MM.1S (cell line): Measurements from ENCODE around the gene BCAR1.

ENCODE experiments used
- DNase-seq: peaks from one replicate; pipeline ENCODE4 v3.0.0-alpha.2; 2015
- H2AFZ ChIP-seq: fragments of 300-600 bp; sonication (generic); 2 replicates; pipeline ENCODE4 v1.6.0; 2016; ENCODE audit warnings: antibody characterized with exemption, low read length
- H3F3A ChIP-seq: fragments of 300-600 bp; sonication (generic); 2 replicates; pipeline ENCODE4 v1.6.1; 2016; ENCODE audit warnings: mild to moderate bottlenecking, antibody characterized with exemption, low read length, moderate library complexity, mixed read lengths; ENCODE audit not compliant: insufficient read depth
- H3K27ac ChIP-seq: fragments of 300-600 bp; sonication (generic); 2 replicates; pipeline ENCODE4 v1.5.1; 2016; ENCODE audit warnings: mild to moderate bottlenecking, low read length
- H3K27me3 ChIP-seq: fragments of 300-600 bp; sonication (generic); replicated peaks from 2 replicates; pipeline ENCODE4 v1.6.0; 2016; ENCODE audit warnings: low read length; ENCODE audit not compliant: insufficient read depth
- H3K36me3 ChIP-seq: fragments of 300-600 bp; sonication (generic); replicated peaks from 2 replicates; pipeline ENCODE4 v1.6.1; 2016; ENCODE audit warnings: mild to moderate bottlenecking, low read length, mixed read lengths; ENCODE audit not compliant: insufficient read depth
- H3K4me1 ChIP-seq: fragments of 300-600 bp; sonication (generic); 2 replicates; pipeline ENCODE4 v1.6.1; 2016; ENCODE audit warnings: low read length, mixed read lengths
- H3K4me2 ChIP-seq: fragments of 300-600 bp; sonication (generic); 2 replicates; pipeline ENCODE4 v1.6.0; 2016; ENCODE audit warnings: low read depth, low read length
- H3K4me3 ChIP-seq: fragments of 300-600 bp; sonication (generic); 2 replicates; pipeline ENCODE4 v1.5.1; 2016; ENCODE audit warnings: low read length, mixed read lengths
- H3K79me2 ChIP-seq: fragments of 300-600 bp; sonication (generic); 2 replicates; pipeline ENCODE4 v1.6.1; 2016; ENCODE audit warnings: mixed run types, low read length, mixed read lengths
- H3K9ac ChIP-seq: fragments of 300-600 bp; sonication (generic); 2 replicates; pipeline ENCODE4 v1.6.1; 2016; ENCODE audit warnings: low read length, mixed read lengths
- H3K9me2 ChIP-seq: fragments of 300-600 bp; sonication (generic); replicated peaks from 2 replicates; pipeline ENCODE4 v1.6.1; 2016; ENCODE audit warnings: mild to moderate bottlenecking, low read length, mixed read lengths; ENCODE audit not compliant: insufficient read depth
- H3K9me3 ChIP-seq: fragments of 300-600 bp; sonication (generic); replicated peaks from 2 replicates; pipeline ENCODE4 v1.6.1; 2016; ENCODE audit warnings: mild to moderate bottlenecking, low read length, mixed read lengths; ENCODE audit not compliant: insufficient read depth
- H4K20me1 ChIP-seq: fragments of 300-600 bp; sonication (generic); 2 replicates; pipeline ENCODE4 v1.6.1; 2016; ENCODE audit warnings: mild to moderate bottlenecking, low read length, moderate library complexity, mixed read lengths; ENCODE audit not compliant: insufficient read depth
- EZH2 ChIP-seq: fragments of 300-600 bp; sonication (generic); optimal IDR thresholded peaks from 2 replicates; pipeline ENCODE3; 2017; ENCODE audit warnings: low read depth, mild to moderate bottlenecking, antibody characterized with exemption, low read length, mixed read lengths
- EZH2phosphoT487 ChIP-seq: fragments of 300-600 bp; sonication (generic); IDR thresholded peaks from 2 replicates; pipeline ENCODE4 v1.6.1; 2018; ENCODE audit warnings: antibody characterized with exemption, low read length
- TF ChIP-seq, protein P1 (sequence below): fragments of 300-600 bp; sonication (generic); IDR thresholded peaks from 2 replicates; pipeline ENCODE4 v1.5.1; 2016; ENCODE audit warnings: antibody characterized with exemption, low read length, mixed read lengths

BCAR1 gene

GRCh38 chr16:75234856-75235696 lies 16.3 kb downstream of the BCAR1 start:
- H3K79me2 ChIP-seq = no peaks in the 10 kb centered on the region
- no peaks in the 10 kb centered on the region for H3F3A ChIP-seq
- no peaks in the 10 kb centered on the region for H3K9me2 ChIP-seq
- no peak overlapping the region for H3K27ac ChIP-seq
- H4K20me1 ChIP-seq = no peaks in the 10 kb centered on the region
- no peak for DNase-seq
- no peaks in the 10 kb centered on the region for H3K27me3 ChIP-seq
- no peak overlapping the region for H3K4me2 ChIP-seq
- H3K9me3 ChIP-seq = no peaks in the 10 kb centered on the region
- no peak overlapping the region for H3K9ac ChIP-seq
- no peak overlapping the region for H3K4me3 ChIP-seq
- H3K36me3 ChIP-seq = no peaks in the 10 kb centered on the region
- H3K4me1 ChIP-seq = no peaks in the 10 kb centered on the region
- no peak overlapping the region for H2AFZ ChIP-seq
- TF ChIP-seq EZH2 (no peak), EZH2phosphoT487 (no peak)
- TF ChIP-seq, protein P1, sequence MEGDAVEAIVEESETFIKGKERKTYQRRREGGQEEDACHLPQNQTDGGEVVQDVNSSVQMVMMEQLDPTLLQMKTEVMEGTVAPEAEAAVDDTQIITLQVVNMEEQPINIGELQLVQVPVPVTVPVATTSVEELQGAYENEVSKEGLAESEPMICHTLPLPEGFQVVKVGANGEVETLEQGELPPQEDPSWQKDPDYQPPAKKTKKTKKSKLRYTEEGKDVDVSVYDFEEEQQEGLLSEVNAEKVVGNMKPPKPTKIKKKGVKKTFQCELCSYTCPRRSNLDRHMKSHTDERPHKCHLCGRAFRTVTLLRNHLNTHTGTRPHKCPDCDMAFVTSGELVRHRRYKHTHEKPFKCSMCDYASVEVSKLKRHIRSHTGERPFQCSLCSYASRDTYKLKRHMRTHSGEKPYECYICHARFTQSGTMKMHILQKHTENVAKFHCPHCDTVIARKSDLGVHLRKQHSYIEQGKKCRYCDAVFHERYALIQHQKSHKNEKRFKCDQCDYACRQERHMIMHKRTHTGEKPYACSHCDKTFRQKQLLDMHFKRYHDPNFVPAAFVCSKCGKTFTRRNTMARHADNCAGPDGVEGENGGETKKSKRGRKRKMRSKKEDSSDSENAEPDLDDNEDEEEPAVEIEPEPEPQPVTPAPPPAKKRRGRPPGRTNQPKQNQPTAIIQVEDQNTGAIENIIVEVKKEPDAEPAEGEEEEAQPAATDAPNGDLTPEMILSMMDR = no peak

DNA sequence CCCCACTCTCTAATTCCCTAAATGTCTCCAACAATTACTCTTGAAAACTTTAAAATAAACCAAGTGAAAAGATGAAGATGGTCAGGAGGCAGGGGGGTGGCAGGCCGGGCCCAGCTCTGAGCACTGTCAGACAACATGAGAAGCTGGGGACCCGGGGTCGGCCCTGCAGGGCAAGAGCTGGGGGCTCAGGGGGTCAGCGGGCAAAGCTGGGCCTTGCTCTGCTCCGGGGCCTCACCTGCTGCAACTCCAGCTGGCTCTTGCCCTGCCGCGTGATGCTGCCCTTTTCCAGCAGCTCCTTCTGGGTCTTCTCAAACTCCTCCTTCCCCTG lies 17.8 kb downstream of the BCAR1 start:
- H3K79me2 ChIP-seq = no peaks in the 10 kb centered on the region
- no peak overlapping the region for H3K27ac ChIP-seq
- H3K4me1 ChIP-seq = no peaks in the 10 kb centered on the region
- no peaks in the 10 kb centered on the region for H3K27me3 ChIP-seq
- no peaks in the 10 kb centered on the region for H4K20me1 ChIP-seq
- no peaks in the 10 kb centered on the region for H3K36me3 ChIP-seq
- H3K9me2 ChIP-seq = no peaks in the 10 kb centered on the region
- no peaks in the 10 kb centered on the region for H3F3A ChIP-seq
- no peak overlapping the region for H2AFZ ChIP-seq
- H3K4me3 ChIP-seq = no peak overlapping the region
- H3K9ac ChIP-seq = no peak overlapping the region
- H3K9me3 ChIP-seq = no peaks in the 10 kb centered on the region
- no peak for DNase-seq
- no peak overlapping the region for H3K4me2 ChIP-seq
- no peak for TF ChIP-seq EZH2
- TF ChIP-seq EZH2phosphoT487 = no peak
- TF ChIP-seq, protein P1 = no peak

GRCh38 chr16:75231570-75231969 lies 19.9 kb downstream of the BCAR1 start:
- H4K20me1 ChIP-seq = no peaks in the 10 kb centered on the region
- H3K9ac ChIP-seq = no peak overlapping the region
- no peaks in the 10 kb centered on the region; the same call in 1 of the 2 replicates for H3K27me3 ChIP-seq
- no peaks in the 10 kb centered on the region for H3K79me2 ChIP-seq
- no peak overlapping the region for H3K4me2 ChIP-seq
- H3K4me1 ChIP-seq = no peaks in the 10 kb centered on the region
- no peaks in the 10 kb centered on the region for H3K9me3 ChIP-seq
- no peak overlapping the region for H3K27ac ChIP-seq
- H3K36me3 ChIP-seq = no peaks in the 10 kb centered on the region
- H3F3A ChIP-seq = no peaks in the 10 kb centered on the region
- H3K4me3 ChIP-seq = no peak overlapping the region
- no peaks in the 10 kb centered on the region for H3K9me2 ChIP-seq
- TF ChIP-seq, protein P1 = no peak
- no peak for TF ChIP-seq EZH2phosphoT487
- no peak for TF ChIP-seq EZH2
- DNase-seq = no peak
- no peak overlapping the region for H2AFZ ChIP-seq
